ENCODE data around the gene TAS2R50. TPM values are rescaled to one million over a fixed set of nuclear protein-coding genes. Genes with fewer than 3 reads are reported as not detected.

Gene TAS2R50
- total RNA-seq, 1 experiment from 2014 or later: 0.76 TPM

Other genes with a start within 250 kb of the TAS2R50 start
- not detected in 2 replicates for gene TAS2R7, start 184.3 kb downstream of the TAS2R50 start, total RNA-seq (2014; rRNA removed; shearing (Covaris generic))
- gene TAS2R8, start 179.6 kb downstream of the TAS2R50 start, total RNA-seq (2014; rRNA removed; shearing (Covaris generic)): not detected in 2 replicates
- not detected in 2 replicates for gene TAS2R9, start 176.7 kb downstream of the TAS2R50 start, total RNA-seq (2014; rRNA removed; shearing (Covaris generic))
- gene TAS2R10, start 160.6 kb downstream of the TAS2R50 start, total RNA-seq (2014; rRNA removed; shearing (Covaris generic)): 0.10 TPM in 1 of 2 replicates, not detected in the other
- 0.78 and 2.1 TPM in 2 replicates for gene PRR4, start 137.4 kb downstream of the TAS2R50 start, total RNA-seq (2014; rRNA removed; shearing (Covaris generic))
- 5.2 and 7.0 TPM in 2 replicates for gene PRH1, start 102.7 kb downstream of the TAS2R50 start, total RNA-seq (2014; rRNA removed; shearing (Covaris generic))
- gene TAS2R13, start 77.3 kb downstream of the TAS2R50 start, total RNA-seq (2014; rRNA removed; shearing (Covaris generic)): 0.24 TPM in 1 of 2 replicates, not detected in the other
- 0.21 TPM in 1 of 2 replicates, not detected in the other for gene PRH2, start 57.7 kb downstream of the TAS2R50 start, total RNA-seq (2014; rRNA removed; shearing (Covaris generic))
- gene TAS2R14, start 47.6 kb downstream of the TAS2R50 start, total RNA-seq (2014; rRNA removed; shearing (Covaris generic)): 0.10 and 0.92 TPM in 2 replicates
- 0.26 and 0.38 TPM in 2 replicates for gene TAS2R20, start 11.4 kb upstream of the TAS2R50 start, total RNA-seq (2014; rRNA removed; shearing (Covaris generic))
- 0.62 and 1.3 TPM in 2 replicates for gene TAS2R19, start 35.7 kb upstream of the TAS2R50 start, total RNA-seq (2014; rRNA removed; shearing (Covaris generic))
- 0.48 and 0.55 TPM in 2 replicates for gene TAS2R31, start 44.5 kb upstream of the TAS2R50 start, total RNA-seq (2014; rRNA removed; shearing (Covaris generic))
- 0.37 and 0.87 TPM in 2 replicates for gene TAS2R46, start 75.4 kb upstream of the TAS2R50 start, total RNA-seq (2014; rRNA removed; shearing (Covaris generic))
- gene TAS2R43, start 105.4 kb upstream of the TAS2R50 start, total RNA-seq (2014; rRNA removed; shearing (Covaris generic)): 0.33 TPM in 1 of 2 replicates, not detected in the other
- gene TAS2R30, start 147.7 kb upstream of the TAS2R50 start, total RNA-seq (2014; rRNA removed; shearing (Covaris generic)): 0.14 and 1.8 TPM in 2 replicates
- 4.5 and 6.2 TPM in 2 replicates for gene SMIM10L1, start 184.3 kb upstream of the TAS2R50 start, total RNA-seq (2014; rRNA removed; shearing (Covaris generic))
- not detected in 2 replicates for gene TAS2R42, start 200.0 kb upstream of the TAS2R50 start, total RNA-seq (2014; rRNA removed; shearing (Covaris generic))